GM12878 (cell line): ENCODE data around the gene RPS27L. TPM values are rescaled to one million over a fixed set of nuclear protein-coding genes. Genes with fewer than 3 reads are reported as not detected.

Experiments
- ATAC-seq: fragments of 200-7000 bp; cut with Tn5 transposase; 3 replicates; pipeline ENCODE4 v1.9.1; 2020; ENCODE audit warnings: mild to moderate bottlenecking, moderate library complexity
- BruUV-seq: library from RNA; stranded (reverse); fragments of 400-500 nt; replicated peaks from 2 replicates; lab custom pipeline; 2021; lab: Mats Ljungman, UMichigan
- CTCF ChIA-PET: fragments of 300-600 bp; sonication (Branson Sonifier 250); formaldehyde crosslinking; extraction: SDS; loops from one replicate; lab custom pipeline; 2021; ENCODE audit warnings: inconsistent platforms; lab: Yijun Ruan, JAX
- POLR2A ChIA-PET: fragments of 350-600 bp; formaldehyde crosslinking; extraction: SDS; loops from one replicate; lab custom pipeline; 2021; ENCODE audit warnings: inconsistent platforms; lab: Charles Lee
- RAD21 ChIA-PET: fragments of 300-600 bp; sonication (Branson Sonifier 250); formaldehyde crosslinking; loops from one replicate; lab custom pipeline; 2023; ENCODE audit warnings: antibody characterized with exemption; ENCODE audit not compliant: unreplicated experiment; lab: Charles Lee
- SMC1A ChIA-PET: fragments of 300-600 bp; sonication (Branson Sonifier 250); formaldehyde crosslinking; loops from one replicate; lab custom pipeline; 2023; ENCODE audit not compliant: unreplicated experiment, uncharacterized antibody; lab: Charles Lee
- DNase-seq: peaks from one replicate; pipeline ENCODE4 v3.0.0-alpha.2; 2011; ENCODE audit warnings: low read depth, low spot score
- FAIRE-seq: peaks from 3 replicates; lab custom pipeline; 2011; peaks lifted over from hg19 to GRCh38; lab: Jason Lieb, UNC
- H2AFZ ChIP-seq: 2 replicates; pipeline ENCODE4 v1.6.0; 2011; ENCODE audit warnings: low read depth, low read length, control low read depth; ENCODE audit not compliant: control insufficient read depth
- H3K27ac ChIP-seq: 2 replicates; pipeline ENCODE4 v1.5.1; 2011; ENCODE audit warnings: control low read depth; ENCODE audit not compliant: control insufficient read depth, insufficient read depth
- H3K27me3 ChIP-seq, 2 experiments: replicated peaks in 1 of 2; 2 replicates each; pipeline versions ENCODE4 v1.6.0 to v1.6.1; 2011; ENCODE audit warnings: low read length in 1 of 2; ENCODE audit not compliant: control insufficient read depth in 2 of 2, insufficient read depth in 2 of 2
- H3K36me3 ChIP-seq, 2 experiments: 2 replicates each; pipeline ENCODE4 v1.5.1; 2011; ENCODE audit warnings: low read length in 1 of 2; ENCODE audit not compliant: control insufficient read depth in 2 of 2, insufficient read depth in 2 of 2
- H3K4me1 ChIP-seq: 2 replicates; pipeline ENCODE4 v1.6.1; 2011; ENCODE audit warnings: mild to moderate bottlenecking, low read length, moderate library complexity, mixed read lengths; ENCODE audit not compliant: control insufficient read depth, insufficient read depth
- H3K4me2 ChIP-seq: 2 replicates; pipeline ENCODE4 v1.6.0; 2011; ENCODE audit warnings: control low read depth; ENCODE audit not compliant: control insufficient read depth, insufficient read depth
- H3K4me3 ChIP-seq: fragments of 200-600 bp; sonication (generic); 2 replicates; pipeline ENCODE4 v1.5.1; 2016
- H3K79me2 ChIP-seq: 2 replicates; pipeline ENCODE4 v1.6.0; 2011; ENCODE audit warnings: low read length; ENCODE audit not compliant: control insufficient read depth, insufficient read depth
- H3K9ac ChIP-seq: 2 replicates; pipeline ENCODE4 v1.8.0; 2011; ENCODE audit warnings: low read length, control low read depth, mixed read lengths; ENCODE audit not compliant: control insufficient read depth, insufficient read depth
- H3K9me3 ChIP-seq: replicated peaks from 3 replicates; pipeline ENCODE4 v1.5.1; 2011; ENCODE audit warnings: mild to moderate bottlenecking, low read length; ENCODE audit not compliant: control insufficient read depth, insufficient read depth
- H4K20me1 ChIP-seq: 2 replicates; pipeline ENCODE4 v1.6.0; 2011; ENCODE audit not compliant: control insufficient read depth, insufficient read depth
- CBX5 ChIP-seq: sonication (generic); IDR thresholded peaks from 2 replicates; pipeline ENCODE4 v1.6.1; 2016; ENCODE audit warnings: low read depth, moderate library complexity, mild to moderate bottlenecking, inconsistent platforms
- ETV6 ChIP-seq, 2 experiments: fragments of 450-650 bp in 1 of 2; IDR thresholded peaks in 1 of 2; conservative IDR thresholded peaks in 1 of 2; 2 replicates each; pipeline ENCODE4 v1.6.1; 2014; ENCODE audit warnings: antibody characterized with exemption in 1 of 2, borderline replicate concordance in 1 of 2, low read depth in 1 of 2, mild to moderate bottlenecking in 1 of 2, moderate library complexity in 1 of 2
- JUND ChIP-seq: IDR thresholded peaks from 2 replicates; pipeline ENCODE4 v1.6.1; 2012; ENCODE audit warnings: low read depth, mild to moderate bottlenecking, low read length, improper control_type of control experiment, moderate library complexity
- MEF2A ChIP-seq: IDR thresholded peaks from 2 replicates; pipeline ENCODE4 v1.6.1; 2011; ENCODE audit warnings: low read depth, mild to moderate bottlenecking, low read length, moderate library complexity; ENCODE audit not compliant: insufficient read depth
- MTA3 ChIP-seq: IDR thresholded peaks from 2 replicates; pipeline ENCODE4 v1.6.1; 2012; ENCODE audit warnings: low read length, inconsistent platforms, borderline replicate concordance
- MYC ChIP-seq: IDR thresholded peaks from 2 replicates; pipeline ENCODE4 v1.6.1; 2011; ENCODE audit warnings: mild to moderate bottlenecking, low read length, moderate library complexity, inconsistent platforms; ENCODE audit not compliant: insufficient read depth, insufficient replicate concordance, insufficient read length, severe bottlenecking
- RBBP5 ChIP-seq: fragments of 200-600 bp; sonication (generic); conservative IDR thresholded peaks from 2 replicates; pipeline ENCODE4 v1.6.1; 2016
- in situ Hi-C: fragments of 300-500 bp; cut with MboI; formaldehyde crosslinking; loops from 9 replicates; pipeline ENCODE4 v1.14.3; 2018; ENCODE audit warnings: mixed read lengths
- intact Hi-C: fragments of 100-400 bp; cut with micrococcal nuclease; formaldehyde crosslinking; loops from one replicate; pipeline ENCODE4 v1.14.2; 2022; ENCODE audit not compliant: unreplicated experiment
- polyA plus RNA-seq, 11 experiments: library from polyadenylated mRNA; depleted of rRNA in 4 of 11; unstranded in 6 of 11; stranded (reverse) in 5 of 11; fragments of >200 nt; fragmentation: Nextera tagmentation in 4 of 11; fragmentation: Illumina TruSeq in 1 of 11; extraction: Ambion mirVana in 4 of 11; extraction: Trizol in 1 of 11; gene quantifications; 1 replicate in 1 of 11; 2 replicates in 10 of 11; pipeline versions ENCODE4 v1.2.1 to v1.2.3, GENCODE V29; 2011 to 2016; ENCODE audit warnings: inconsistent platforms in 2 of 11, missing spikeins in 2 of 11, low read depth in 1 of 11
- total RNA-seq, 4 experiments: library from RNA; depleted of rRNA in 3 of 4; stranded (reverse); fragments of >200 nt in 3 of 4; fragmentation: Illumina TruSeq in 1 of 4; extraction: Trizol in 1 of 4; gene quantifications; 2 replicates each; pipeline versions ENCODE4 v1.2.1 to v1.2.3, GENCODE V29; 2013 to 2021
- TF ChIP-seq, protein P1 (sequence below): fragments of 450-650 bp; IDR thresholded peaks from 2 replicates; pipeline ENCODE4 v1.6.1; 2018; ENCODE audit warnings: mild to moderate bottlenecking, low read depth, moderate library complexity; ENCODE audit not compliant: partially characterized antibody

The RPS27L gene
- total and polyA plus RNA-seq, 10 of the 15 experiments (the other 5 are each of a cell fraction or from before 2014, with no cell fraction given) = 133 to 970 (median 220) TPM

DNA sequence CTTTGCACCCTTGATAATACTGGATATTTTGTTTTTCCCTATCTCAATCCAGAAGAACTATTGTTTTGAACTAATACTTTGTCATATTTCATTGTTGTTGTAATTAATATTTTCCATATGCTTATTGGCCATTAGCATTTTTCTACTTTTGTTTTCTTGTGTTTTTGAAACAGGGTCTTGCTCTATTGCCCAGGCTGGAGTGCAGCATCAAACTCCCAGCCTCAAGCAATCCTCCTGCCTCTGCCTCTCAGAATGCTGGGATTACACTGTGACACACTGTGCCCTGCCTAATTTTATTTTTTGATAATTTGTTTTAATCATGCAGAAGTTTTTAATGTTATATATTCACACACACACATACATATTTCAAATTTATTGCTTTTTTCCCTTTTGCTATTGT lies 3.4 kb upstream of the RPS27L start:
- POLR2A ChIA-PET = interaction anchor here (0.8 to 1.2 kb wide), 2 partner anchors 31 to 423 kb away, joined by 3 read pairs; no protein-coding TSS in a partner anchor
- peaks cover 10% of the 10 kb centered on the region for H3K4me1 ChIP-seq
- FAIRE-seq (no peak), ATAC-seq (no peak), DNase-seq (no peak)
- no peak overlapping the region for H3K4me3 ChIP-seq
- TF ChIP-seq MTA3 (no peak), MEF2A (no peak), CBX5 (no peak), JUND (no peak), MYC (no peak), ETV6 (conservative IDR thresholded peaks at IDR 0.05 in 1 of 2, IDR thresholded peaks at IDR 0.05 in 1 of 2; ENCODE audit: borderline replicate concordance in 1 of 2, low read depth in 1 of 2) (no peak), RBBP5 (no peak)
- TF ChIP-seq, protein P1, sequence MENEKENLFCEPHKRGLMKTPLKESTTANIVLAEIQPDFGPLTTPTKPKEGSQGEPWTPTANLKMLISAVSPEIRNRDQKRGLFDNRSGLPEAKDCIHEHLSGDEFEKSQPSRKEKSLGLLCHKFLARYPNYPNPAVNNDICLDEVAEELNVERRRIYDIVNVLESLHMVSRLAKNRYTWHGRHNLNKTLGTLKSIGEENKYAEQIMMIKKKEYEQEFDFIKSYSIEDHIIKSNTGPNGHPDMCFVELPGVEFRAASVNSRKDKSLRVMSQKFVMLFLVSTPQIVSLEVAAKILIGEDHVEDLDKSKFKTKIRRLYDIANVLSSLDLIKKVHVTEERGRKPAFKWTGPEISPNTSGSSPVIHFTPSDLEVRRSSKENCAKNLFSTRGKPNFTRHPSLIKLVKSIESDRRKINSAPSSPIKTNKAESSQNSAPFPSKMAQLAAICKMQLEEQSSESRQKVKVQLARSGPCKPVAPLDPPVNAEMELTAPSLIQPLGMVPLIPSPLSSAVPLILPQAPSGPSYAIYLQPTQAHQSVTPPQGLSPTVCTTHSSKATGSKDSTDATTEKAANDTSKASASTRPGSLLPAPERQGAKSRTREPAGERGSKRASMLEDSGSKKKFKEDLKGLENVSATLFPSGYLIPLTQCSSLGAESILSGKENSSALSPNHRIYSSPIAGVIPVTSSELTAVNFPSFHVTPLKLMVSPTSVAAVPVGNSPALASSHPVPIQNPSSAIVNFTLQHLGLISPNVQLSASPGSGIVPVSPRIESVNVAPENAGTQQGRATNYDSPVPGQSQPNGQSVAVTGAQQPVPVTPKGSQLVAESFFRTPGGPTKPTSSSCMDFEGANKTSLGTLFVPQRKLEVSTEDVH = no peak
- no TSS peak for BruUV-seq
- H3K36me3 ChIP-seq = no peaks in the 10 kb centered on the region
- CTCF ChIA-PET = no interaction called here
- H2AFZ ChIP-seq = no peak overlapping the region
- in situ Hi-C loops (no loop called here), intact Hi-C loops (no loop called here)
- SMC1A ChIA-PET = interaction anchor here (0.9 to 1.7 kb wide), 2 partner anchors 31 to 71 kb away, joined by 4 read pairs; no protein-coding TSS in a partner anchor
- no peaks in the 10 kb centered on the region for H4K20me1 ChIP-seq
- no peak overlapping the region for H3K9ac ChIP-seq
- no peak overlapping the region for H3K4me2 ChIP-seq
- RAD21 ChIA-PET = no interaction called here
- no peaks in the 10 kb centered on the region; the same call in 2 of the 3 replicates for H3K9me3 ChIP-seq
- no peak overlapping the region for H3K27ac ChIP-seq
- H3K27me3 ChIP-seq = no peaks in the 10 kb centered on the region
- H3K79me2 ChIP-seq = peaks cover 23% of the 10 kb centered on the region
